GM19193 (cell line): Measurements from ENCODE around the gene DGKI.

Experiments
- POLR2A ChIP-seq: IDR thresholded peaks from 4 replicates; pipeline ENCODE4 v1.6.1; 2011; ENCODE audit not compliant: insufficient read depth, insufficient read length; ENCODE audit errors: extremely low read depth

The DGKI gene

GRCh38 chr7:137345799-137346449 lies 500.9 kb downstream of the DGKI start:
- TF ChIP-seq POLR2A: no peak

GRCh38 chr7:137343281-137343841 lies 503.4 kb downstream of the DGKI start, which contains the start of gene PTN:
Gene PTN (minus strand): TSS chr7:137343733. CDS start chr7:137254973, 88,760 bp downstream.
- TF ChIP-seq POLR2A: no peak

GRCh38 chr7:137342828-137343261 lies 503.9 kb downstream of the DGKI start:
- TF ChIP-seq POLR2A: no peak

GRCh38 chr7:137342265-137342664 lies 504.5 kb downstream of the DGKI start:
- TF ChIP-seq POLR2A: no peak

- no peak for TF ChIP-seq POLR2A
These were observed 508.9 kb downstream of the DGKI start for GRCh38 chr7:137337902-137338301.

- no peak for TF ChIP-seq POLR2A
These were observed 511.0 kb downstream of the DGKI start for GRCh38 chr7:137335814-137336213.

- TF ChIP-seq POLR2A: no peak
These were observed 515.4 kb downstream of the DGKI start for GRCh38 chr7:137331378-137331777.
